DMS153 treated with DMSO at 0.1 percent for 48 hours (cell line): Measurements from ENCODE around the gene ROBO1.
"Not testable (repeated sequence)": the region's sequence is repeated elsewhere in the genome, so short reads cannot be mapped to it uniquely, and the experiment has no call there.

ENCODE experiments used
- DNase-seq: peaks from one replicate; lab custom pipeline; 2025; ENCODE audit not compliant: unreplicated experiment; lab: John Stamatoyannopoulos, UW

The ROBO1 gene

GRCh38 chr3:79383402-79384012 is 384.3 kb downstream of the ROBO1 start:
- DNase-seq = no peak

GRCh38 chr3:79380581-79380980 is 387.2 kb downstream of the ROBO1 start:
- no peak for DNase-seq

- DNase-seq = no peak
Observed at GRCh38 chr3:79378064-79378463, 389.7 kb downstream of the ROBO1 start.

GRCh38 chr3:79369306-79369705 is 398.5 kb downstream of the ROBO1 start:
- DNase-seq = no peak

- DNase-seq = no peak
Observed at GRCh38 chr3:79368403-79368802, 399.4 kb downstream of the ROBO1 start.

- DNase-seq = no peak
Observed at GRCh38 chr3:79367803-79368202, 400.0 kb downstream of the ROBO1 start.

- DNase-seq = no peak
Observed at GRCh38 chr3:79367066-79367465, 400.7 kb downstream of the ROBO1 start.

- DNase-seq = no peak
Observed at GRCh38 chr3:79366414-79366813, 401.4 kb downstream of the ROBO1 start.

- DNase-seq = no peak
Observed at GRCh38 chr3:79364784-79365183, 403.0 kb downstream of the ROBO1 start.

GRCh38 chr3:79362571-79363270 is 405.1 kb downstream of the ROBO1 start:
- DNase-seq = no peak

GRCh38 chr3:79361748-79362378 is 405.9 kb downstream of the ROBO1 start:
- DNase-seq = peak; percentile 15

GRCh38 chr3:79358327-79358726 is 409.5 kb downstream of the ROBO1 start:
- DNase-seq = no peak

GRCh38 chr3:79354179-79354688 is 413.6 kb downstream of the ROBO1 start:
- DNase-seq = no peak

- no peak for DNase-seq
Observed at GRCh38 chr3:79351699-79352098, 416.1 kb downstream of the ROBO1 start.

GRCh38 chr3:79344876-79345871 is 422.6 kb downstream of the ROBO1 start:
- DNase-seq = no peak

- DNase-seq = no peak
Observed at GRCh38 chr3:79341961-79342360, 425.8 kb downstream of the ROBO1 start.

GRCh38 chr3:79339846-79340245 is 428.0 kb downstream of the ROBO1 start:
- no peak for DNase-seq

GRCh38 chr3:79337798-79338197 is 430.0 kb downstream of the ROBO1 start:
- no peak for DNase-seq

- no peak for DNase-seq
Observed at GRCh38 chr3:79329154-79329553, 438.6 kb downstream of the ROBO1 start.

- no peak for DNase-seq
Observed at GRCh38 chr3:79326642-79327041, 441.2 kb downstream of the ROBO1 start.

- DNase-seq = not testable (repeated sequence)
Observed at GRCh38 chr3:79325833-79326383, 441.9 kb downstream of the ROBO1 start.
